NCI-H82 (cell line): Measurements from ENCODE around the gene COG3.
"Not testable (repeated sequence)": the region's sequence is repeated elsewhere in the genome, so short reads cannot be mapped to it uniquely, and the experiment has no call there.

Source experiments
- DNase-seq: peaks from one replicate; lab custom pipeline; 2025; lab: John Stamatoyannopoulos, UW

COG3 gene, protein sequence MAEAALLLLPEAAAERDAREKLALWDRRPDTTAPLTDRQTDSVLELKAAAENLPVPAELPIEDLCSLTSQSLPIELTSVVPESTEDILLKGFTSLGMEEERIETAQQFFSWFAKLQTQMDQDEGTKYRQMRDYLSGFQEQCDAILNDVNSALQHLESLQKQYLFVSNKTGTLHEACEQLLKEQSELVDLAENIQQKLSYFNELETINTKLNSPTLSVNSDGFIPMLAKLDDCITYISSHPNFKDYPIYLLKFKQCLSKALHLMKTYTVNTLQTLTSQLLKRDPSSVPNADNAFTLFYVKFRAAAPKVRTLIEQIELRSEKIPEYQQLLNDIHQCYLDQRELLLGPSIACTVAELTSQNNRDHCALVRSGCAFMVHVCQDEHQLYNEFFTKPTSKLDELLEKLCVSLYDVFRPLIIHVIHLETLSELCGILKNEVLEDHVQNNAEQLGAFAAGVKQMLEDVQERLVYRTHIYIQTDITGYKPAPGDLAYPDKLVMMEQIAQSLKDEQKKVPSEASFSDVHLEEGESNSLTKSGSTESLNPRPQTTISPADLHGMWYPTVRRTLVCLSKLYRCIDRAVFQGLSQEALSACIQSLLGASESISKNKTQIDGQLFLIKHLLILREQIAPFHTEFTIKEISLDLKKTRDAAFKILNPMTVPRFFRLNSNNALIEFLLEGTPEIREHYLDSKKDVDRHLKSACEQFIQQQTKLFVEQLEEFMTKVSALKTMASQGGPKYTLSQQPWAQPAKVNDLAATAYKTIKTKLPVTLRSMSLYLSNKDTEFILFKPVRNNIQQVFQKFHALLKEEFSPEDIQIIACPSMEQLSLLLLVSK

DNA sequence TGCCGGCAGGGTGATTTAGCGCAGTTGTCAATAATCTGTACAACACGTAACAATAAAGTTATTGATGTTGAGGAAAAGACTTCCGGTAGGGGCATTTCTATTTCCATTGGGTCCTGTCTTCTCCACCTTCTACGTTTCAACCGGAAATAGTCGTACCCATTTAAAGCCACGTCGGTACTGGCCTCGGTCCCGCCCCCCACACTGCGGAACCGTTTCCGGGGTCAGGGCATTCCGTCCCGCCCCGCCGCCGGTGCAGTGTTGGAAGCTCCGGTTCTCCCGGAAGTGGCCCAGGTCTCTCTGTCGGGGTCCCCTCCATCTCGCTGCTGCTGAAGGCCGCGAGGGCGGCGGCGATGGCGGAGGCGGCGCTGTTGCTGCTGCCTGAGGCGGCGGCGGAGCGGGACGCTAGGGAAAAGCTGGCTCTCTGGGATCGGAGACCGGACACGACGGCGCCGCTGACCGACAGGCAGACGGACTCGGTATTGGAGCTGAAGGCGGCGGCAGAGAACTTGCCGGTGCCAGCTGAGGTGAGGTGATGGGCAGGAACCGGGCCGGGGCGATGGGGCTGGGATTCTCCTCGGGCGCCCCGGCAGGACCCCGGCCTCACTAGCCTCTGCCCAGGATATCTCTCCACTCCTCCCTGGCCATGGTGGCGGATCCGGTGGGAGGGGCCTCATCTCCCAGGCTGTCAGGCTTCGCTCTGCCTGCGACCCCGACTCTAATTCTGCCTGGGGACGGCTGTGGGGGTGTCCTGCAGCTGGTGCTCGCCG is at the start of gene COG3:
Gene COG3 (plus strand): TSS at position 253 of the 767 bp plus-strand sequence. CDS start 98 bp downstream, at position 351.
- DNase-seq = peak; percentile 100

GRCh38 chr13:45415112-45415511 is 49.6 kb upstream of the COG3 start:
- no peak for DNase-seq

- no peak for DNase-seq
These were observed 48.1 kb upstream of the COG3 start for GRCh38 chr13:45416516-45417128.

GRCh38 chr13:45417790-45418534 is 46.8 kb upstream of the COG3 start, which contains the start of gene SLC25A30:
TSS of gene SLC25A30 (minus strand) at chr13:45418373. CDS start at chr13:45411425, 6,948 bp downstream.
- DNase-seq = peak; percentile 99

- not testable (repeated sequence) for DNase-seq
These were observed 45.4 kb upstream of the COG3 start for GRCh38 chr13:45419389-45419788.

- no peak for DNase-seq
These were observed 44.8 kb upstream of the COG3 start for GRCh38 chr13:45419945-45420344.

DNA sequence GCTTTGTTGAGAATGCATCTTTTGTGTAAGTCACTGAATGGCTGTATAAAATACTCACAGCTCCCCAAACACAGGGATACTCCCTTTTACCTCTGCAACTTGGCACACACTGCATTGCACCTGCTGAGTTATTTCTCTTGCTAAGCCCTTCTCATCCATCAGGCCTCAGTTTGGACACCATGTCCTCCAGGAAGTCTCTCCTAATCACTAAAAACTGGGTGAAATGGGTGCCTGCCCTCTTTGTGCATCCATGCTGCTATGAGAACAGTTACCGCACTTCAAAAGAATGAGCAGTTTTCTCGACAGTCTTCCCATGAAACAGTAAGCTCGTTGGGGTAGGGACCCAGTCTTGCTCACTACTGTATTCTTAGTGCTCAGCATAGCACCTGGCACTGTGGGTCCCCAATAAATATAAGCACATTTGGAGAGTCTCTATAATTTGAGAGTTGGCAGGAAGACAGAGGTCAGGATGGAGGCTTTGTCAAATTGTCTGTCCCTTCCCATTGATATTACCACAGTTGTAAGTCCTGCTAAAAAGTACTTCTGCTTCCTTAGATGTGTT is 41.9 kb upstream of the COG3 start:
- peak; percentile 61 for DNase-seq

DNA sequence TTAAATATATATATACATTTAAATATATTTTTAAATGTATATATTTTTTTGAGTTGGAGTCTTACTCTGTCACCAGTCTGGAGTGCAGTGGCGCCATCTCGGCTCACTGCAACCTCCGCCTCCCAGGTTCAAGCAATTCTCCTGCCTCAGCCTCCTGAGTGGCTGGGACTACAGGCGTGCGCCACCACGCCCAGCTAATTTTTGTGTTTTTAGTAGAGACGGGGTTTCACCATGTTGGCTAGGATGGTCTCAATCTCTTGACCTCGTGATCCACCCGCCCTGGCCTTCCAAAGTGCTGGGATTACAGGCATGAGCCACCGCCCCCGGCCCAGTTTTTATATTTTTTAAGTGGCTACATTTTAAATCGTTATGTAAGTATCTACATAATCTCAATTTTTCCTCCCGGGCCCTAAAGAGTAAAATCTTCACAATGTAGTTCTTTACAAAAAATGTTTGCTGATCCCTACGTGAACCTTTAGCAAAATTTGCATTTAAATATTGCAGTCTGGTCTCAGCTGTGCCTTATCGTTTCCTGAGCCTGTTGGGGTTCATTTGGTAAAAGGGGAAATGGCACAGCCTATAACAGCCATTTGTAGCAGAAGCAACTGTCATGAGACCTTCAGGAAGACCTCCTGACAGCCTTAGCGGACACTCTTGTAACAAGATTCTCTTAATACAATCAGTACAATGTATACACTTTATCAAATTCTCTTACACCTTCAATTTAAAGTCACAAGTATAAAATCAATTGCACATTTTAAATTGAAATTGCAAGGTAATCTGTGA is 38.5 kb upstream of the COG3 start:
- DNase-seq = peak; percentile 72

GRCh38 chr13:45432737-45433380 is 31.9 kb upstream of the COG3 start:
- DNase-seq = no peak

DNA sequence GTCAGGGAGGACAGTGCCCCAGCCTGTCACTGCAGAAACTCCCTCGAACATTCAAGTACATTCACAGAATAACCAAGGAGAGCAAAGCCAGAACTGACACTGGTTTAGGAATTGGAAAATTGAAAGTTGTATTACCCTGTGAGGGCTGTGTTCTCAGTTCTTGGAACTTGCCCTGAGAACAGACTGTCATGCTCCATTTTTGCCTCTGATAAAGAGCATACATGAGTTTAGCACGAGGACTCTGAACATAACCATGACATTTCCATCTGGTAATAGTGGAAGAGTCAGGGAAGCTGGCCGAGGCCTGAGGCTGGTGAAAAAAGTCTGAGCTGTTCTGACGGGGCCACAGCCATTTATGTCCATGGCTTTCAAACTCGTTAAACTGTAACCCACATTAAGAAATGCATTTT is 31.4 kb upstream of the COG3 start:
- no peak for DNase-seq

DNA sequence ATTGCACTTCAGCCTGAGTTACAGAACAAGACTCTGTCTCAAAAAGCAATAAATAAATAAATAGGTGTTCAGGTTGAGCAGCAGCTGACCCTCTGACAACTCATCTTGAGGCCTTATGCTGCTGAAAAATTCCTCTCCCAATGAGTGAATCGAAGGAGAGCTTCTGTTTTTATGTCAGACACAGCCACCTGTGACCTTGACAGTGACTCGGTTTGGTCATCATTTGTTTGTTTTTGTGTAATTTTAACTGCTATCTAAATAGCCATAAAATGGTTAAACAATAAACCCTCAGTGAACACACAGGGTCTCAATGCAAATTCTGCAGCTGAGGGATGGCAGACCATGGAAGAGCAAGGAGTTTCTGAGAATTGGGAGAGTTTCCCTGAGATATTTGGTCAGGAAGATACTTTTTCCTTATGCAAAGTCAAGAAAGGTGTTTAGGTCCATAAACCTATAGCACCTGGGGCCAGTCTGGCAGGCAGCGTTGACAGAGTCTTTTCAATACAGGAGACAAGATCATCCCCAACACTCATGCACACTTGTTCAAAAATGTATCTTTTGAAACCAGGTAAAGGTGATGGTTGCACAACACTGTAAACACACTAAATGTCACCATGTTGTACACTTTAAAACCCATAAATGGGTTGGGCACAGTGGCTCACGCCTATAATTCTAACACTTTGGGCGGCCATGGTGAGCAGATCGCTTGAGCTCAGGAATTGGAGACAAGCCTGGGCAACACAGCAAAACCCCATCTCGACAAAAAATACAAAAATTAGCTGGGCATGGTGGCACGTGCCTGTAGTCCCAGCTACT is 30.0 kb upstream of the COG3 start:
- DNase-seq = no peak

DNA sequence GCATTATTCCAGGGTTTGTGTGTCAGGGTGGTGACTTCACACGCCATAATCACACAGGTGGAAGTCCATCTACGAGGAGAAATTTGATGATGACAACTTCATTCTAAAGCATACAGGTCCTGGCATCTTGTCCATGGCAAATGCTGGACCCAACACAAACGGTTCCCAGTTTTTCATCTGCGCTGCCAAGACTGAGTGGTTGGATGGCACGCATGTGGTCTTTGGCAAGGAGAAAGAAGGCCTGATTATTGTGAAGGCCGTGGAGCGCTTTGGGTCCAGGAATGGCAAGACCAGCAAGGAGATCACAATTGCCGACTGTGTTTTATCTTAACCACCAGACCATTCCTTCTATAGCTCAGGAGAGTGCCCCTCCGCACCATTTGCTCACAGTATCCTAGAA is 28.4 kb upstream of the COG3 start:
- DNase-seq = no peak

- no peak for DNase-seq
These were observed 27.8 kb upstream of the COG3 start for GRCh38 chr13:45436953-45437352.

- no peak for DNase-seq
These were observed 26.8 kb upstream of the COG3 start for GRCh38 chr13:45437947-45438346.

DNA sequence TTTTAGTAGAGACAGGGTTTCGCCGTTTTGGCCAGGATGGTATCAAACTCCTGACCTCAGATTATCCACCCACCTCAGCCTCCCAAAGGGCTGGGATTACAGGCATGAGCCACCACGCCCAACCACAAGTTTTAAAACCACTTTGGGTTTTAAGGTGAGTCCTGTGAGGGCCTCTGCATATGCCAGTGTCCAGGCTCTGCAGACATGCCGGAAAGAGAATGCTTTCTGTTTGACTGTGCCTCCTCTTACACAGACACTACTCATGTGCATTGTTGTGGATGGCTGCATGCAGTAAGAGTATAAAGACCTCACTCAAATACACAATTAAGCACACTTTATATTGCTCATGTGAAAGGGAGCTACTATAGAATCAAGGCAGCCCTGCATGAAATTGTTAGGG is 25.7 kb upstream of the COG3 start:
- peak; percentile 46 for DNase-seq

DNA sequence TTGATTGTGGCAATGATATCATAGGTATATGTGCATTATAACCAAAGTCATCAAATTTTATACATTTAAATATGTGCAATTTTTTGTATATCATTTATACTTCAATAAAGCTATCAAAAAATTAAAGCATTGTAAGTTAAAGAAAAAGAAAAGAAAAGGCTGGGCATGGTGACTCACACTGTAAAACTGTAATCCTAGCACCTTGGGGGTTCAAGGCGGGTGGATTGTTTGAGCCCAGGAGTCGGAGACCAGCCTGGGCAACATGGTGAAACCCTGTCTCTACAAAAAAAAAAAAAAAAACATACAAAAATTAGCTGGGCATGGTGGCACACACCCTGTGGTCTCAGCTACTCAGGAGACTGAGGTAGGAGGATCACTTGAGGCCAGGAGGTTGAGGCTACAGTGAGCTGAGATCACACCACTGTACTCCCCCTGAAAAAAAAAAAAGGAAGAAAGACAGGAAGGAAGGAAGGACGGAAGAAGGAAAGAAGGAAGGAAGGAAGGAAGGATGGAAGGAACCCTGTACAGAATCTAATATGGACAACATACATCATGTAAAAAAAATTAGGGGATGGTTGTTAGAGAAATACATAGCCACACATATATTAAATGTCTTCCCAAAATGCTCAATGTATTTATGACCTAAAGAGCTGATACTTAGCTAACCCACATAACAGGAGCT is 24.8 kb upstream of the COG3 start:
- no peak for DNase-seq

DNA sequence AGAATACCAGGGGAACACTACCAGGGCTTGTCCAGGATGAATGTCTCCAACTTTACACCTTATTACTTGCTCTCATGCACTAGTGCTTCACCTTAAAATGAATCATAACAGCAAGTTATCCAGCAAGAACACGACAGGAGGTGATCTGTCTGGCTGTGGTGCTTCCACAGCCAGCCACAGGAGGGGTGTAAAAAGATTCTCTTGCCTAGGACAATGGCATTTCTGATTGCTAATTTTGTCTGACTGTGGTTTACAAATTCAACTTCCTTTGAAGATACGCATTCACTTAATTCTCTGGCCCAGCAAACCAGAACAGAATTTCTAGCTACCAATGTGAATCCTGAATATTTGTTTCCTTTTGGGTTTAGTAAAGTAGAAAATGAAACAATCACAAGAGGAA is 23.1 kb upstream of the COG3 start:
- no peak for DNase-seq

DNA sequence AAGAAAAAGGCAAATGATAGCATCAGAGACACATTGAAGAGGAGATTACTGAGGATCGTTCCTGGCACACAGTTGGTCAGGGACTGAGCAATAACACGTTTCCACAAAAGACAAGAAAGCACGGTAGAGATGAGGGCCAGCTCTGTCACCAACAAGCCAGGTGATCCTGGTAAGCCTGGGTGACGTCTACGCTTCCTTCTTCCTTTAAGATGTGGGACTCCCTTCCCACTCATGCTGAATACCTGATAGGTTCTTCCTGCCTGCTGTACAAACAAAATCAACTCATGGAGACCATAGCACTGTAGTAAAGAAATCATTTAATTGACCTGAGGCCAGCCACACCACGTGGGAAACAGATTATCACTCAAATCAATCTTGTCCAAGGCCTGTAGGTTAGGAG is 19.7 kb upstream of the COG3 start:
- no peak for DNase-seq
